Mucosa of descending colon (tissue), 3 donors: ENCODE data around the gene ADD1. TPM values are rescaled to one million over a fixed set of nuclear protein-coding genes. Genes with fewer than 3 reads are reported as not detected.
A peak's percentile ranks its signal among the peaks of the same experiment; 100 is the strongest.

Source experiments
- ATAC-seq: fragments of 200-7000 bp; cut with Tn5 transposase; one replicate; pipeline ENCODE4 v1.9.1; 2020; ENCODE audit warnings: mild to moderate bottlenecking, moderate library complexity
- DNase-seq, 3 donors: peaks; one replicate each; pipeline ENCODE4 v3.0.0-alpha.2; 2020
- H3K36me3 ChIP-seq: fragments of 200-600 bp; one replicate; pipeline ENCODE4 v1.8.0; 2021; ENCODE audit warnings: low read depth, mild to moderate bottlenecking
- H3K4me1 ChIP-seq: fragments of 200-600 bp; one replicate; pipeline ENCODE4 v1.8.0; 2021; ENCODE audit warnings: low read depth, mild to moderate bottlenecking
- H3K4me3 ChIP-seq: fragments of 200-600 bp; one replicate; pipeline ENCODE4 v1.8.0; 2021; ENCODE audit warnings: mild to moderate bottlenecking
- H3K9me3 ChIP-seq: fragments of 200-600 bp; one replicate; pipeline ENCODE4 v1.8.0; 2021; ENCODE audit warnings: mild to moderate bottlenecking
- CTCF ChIP-seq: fragments of 200-600 bp; IDR thresholded peaks from one replicate; pipeline ENCODE4 v1.8.0; 2022; ENCODE audit warnings: antibody characterized with exemption, mild to moderate bottlenecking
- intact Hi-C, 2 donors: fragments of 100-400 bp; cut with DNase I in 1 of 2; cut with micrococcal nuclease in 1 of 2; formaldehyde crosslinking; loops; one replicate each; pipeline versions ENCODE4 v1.11.0 to v1.11.1; 2022; cut with DNase I, micrococcal nuclease
- total RNA-seq, 3 donors: library from RNA; stranded (reverse); fragmentation: NEBNext Ultra II Directional in 2 of 3; extraction: Animal tissue kit (Norgen Biotek cat#: 25700) in 2 of 3; gene quantifications; one replicate each; pipeline versions ENCODE4 v1.2.1 to v1.2.4, GENCODE V29; 2021 to 2023
- donor health status: DM: no; HTN: no; CAD: no; lungs with moderate emphysema.
- donor health status: DM: no; HTN: no; CAD: no.
- donor health status: DM: no; HTN: yes; CAD: no.

The ADD1 gene
- total RNA-seq, 3 donors from 2014 or later: 201 to 373 (median 261) TPM

- intact Hi-C loops: loop anchor here in 1 of 2 donors (10.0 kb wide), 1 partner anchor 82 kb away; no protein-coding TSS in a partner anchor
- ATAC-seq (no peak), DNase-seq (no peak)
- H3K36me3 ChIP-seq: no peaks in the 10 kb centered on the region
- peaks cover 69% of the 10 kb centered on the region for H3K4me1 ChIP-seq
- H3K9me3 ChIP-seq: no peaks in the 10 kb centered on the region
- TF ChIP-seq CTCF: no peak
- H3K4me3 ChIP-seq: no peak overlapping the region
These were observed 23.2 kb downstream of the ADD1 start for GRCh38 chr4:2866891-2867290.

- Histone ChIP-seq H3K36me3 (no peaks in the 10 kb centered on the region), H3K4me1 (peaks cover 66% of the 10 kb centered on the region), H3K9me3 (no peaks in the 10 kb centered on the region), H3K4me3 (no peak overlapping the region)
- ATAC-seq (peak; percentile 20), DNase-seq (no peak)
- intact Hi-C loops: loop anchor here in 1 of 2 donors (10.0 kb wide), 1 partner anchor 83 kb away; no protein-coding TSS in a partner anchor
- TF ChIP-seq CTCF: no peak
These were observed 24.3 kb downstream of the ADD1 start for GRCh38 chr4:2867758-2868491.

GRCh38 chr4:2868877-2869487 is 25.3 kb downstream of the ADD1 start:
- Histone ChIP-seq H3K4me1 (peaks cover 64% of the 10 kb centered on the region), H3K36me3 (no peaks in the 10 kb centered on the region), H3K9me3 (no peaks in the 10 kb centered on the region), H3K4me3 (no peak overlapping the region)
- ATAC-seq: no peak
- no peak for TF ChIP-seq CTCF
- intact Hi-C loops: loop anchor here in 1 of 2 donors (10.0 kb wide), 1 partner anchor 84 kb away; no protein-coding TSS in a partner anchor
- DNase-seq: no peak

GRCh38 chr4:2869659-2870058 is 26.0 kb downstream of the ADD1 start:
- no peak for TF ChIP-seq CTCF
- Histone ChIP-seq H3K9me3 (no peaks in the 10 kb centered on the region), H3K4me1 (peaks cover 68% of the 10 kb centered on the region), H3K4me3 (no peak overlapping the region), H3K36me3 (no peaks in the 10 kb centered on the region)
- no peak for ATAC-seq
- no peak for DNase-seq
- intact Hi-C loops: loop anchor here in 1 of 2 donors (10.0 kb wide), 1 partner anchor 85 kb away; no protein-coding TSS in a partner anchor

GRCh38 chr4:2870082-2870481 is 26.4 kb downstream of the ADD1 start:
- H3K4me1 ChIP-seq: peaks cover 72% of the 10 kb centered on the region
- intact Hi-C loops: no loop called here
- no peak for ATAC-seq
- DNase-seq: no peak
- H3K36me3 ChIP-seq: no peaks in the 10 kb centered on the region
- no peaks in the 10 kb centered on the region for H3K9me3 ChIP-seq
- no peak for TF ChIP-seq CTCF
- no peak overlapping the region for H3K4me3 ChIP-seq
